HepG2 (cell line): ENCODE measurements around the gene ACTN3. TPM values are rescaled to one million over a fixed set of nuclear protein-coding genes. Genes with fewer than 3 reads are reported as not detected.

Source experiments
- AHR ChIP-seq: IDR thresholded peaks from 2 replicates; pipeline ENCODE4 v1.6.1; 2018; ENCODE audit warnings: missing genetic modification reagents, missing compliant biosample characterization
- BRCA1 ChIP-seq: sonication (generic); formaldehyde crosslinking; IDR thresholded peaks from 2 replicates; pipeline ENCODE4 v1.4.0; 2020; ENCODE audit warnings: missing genetic modification reagents
- FOXM1 ChIP-seq: sonication (generic); formaldehyde crosslinking; IDR thresholded peaks from 2 replicates; pipeline ENCODE4 v1.5.0; 2020; ENCODE audit warnings: missing genetic modification reagents
- HNF4G ChIP-seq, 2 experiments: sonication (generic) in 1 of 2; formaldehyde crosslinking in 1 of 2; IDR thresholded peaks; 2 replicates each; pipeline versions ENCODE4 v1.4.0 to v1.6.1; 2011 to 2020; ENCODE audit warnings: borderline replicate concordance in 2 of 2, low read depth in 2 of 2, mild to moderate bottlenecking in 2 of 2, low read length in 1 of 2, missing genetic modification reagents in 1 of 2, moderate library complexity in 1 of 2
- MAFF ChIP-seq: IDR thresholded peaks from 2 replicates; pipeline ENCODE4 v1.6.1; 2011; ENCODE audit warnings: low read depth, low read length, improper control_type of control experiment
- NPAS2 ChIP-seq: sonication (generic); formaldehyde crosslinking; IDR thresholded peaks from 2 replicates; pipeline ENCODE4 v1.8.0; 2022; ENCODE audit warnings: mild to moderate bottlenecking, missing genetic modification reagents, borderline replicate concordance
- RBAK ChIP-seq: sonication (generic); formaldehyde crosslinking; IDR thresholded peaks from 2 replicates; pipeline ENCODE4 v1.5.1; 2020; ENCODE audit warnings: mild to moderate bottlenecking, missing genetic modification reagents
- REXO4 ChIP-seq: sonication (generic); formaldehyde crosslinking; IDR thresholded peaks from 2 replicates; pipeline ENCODE4 v1.8.0; 2022; ENCODE audit warnings: missing genetic modification reagents, mild to moderate bottlenecking, borderline replicate concordance
- RXRA ChIP-seq: sonication (generic); formaldehyde crosslinking; IDR thresholded peaks from 2 replicates; pipeline ENCODE4 v1.5.1; 2020; ENCODE audit warnings: missing genetic modification reagents
- SIX4 ChIP-seq: sonication (generic); formaldehyde crosslinking; IDR thresholded peaks from 2 replicates; pipeline ENCODE4 v1.4.0; 2020; ENCODE audit warnings: missing genetic modification reagents
- SMC3 ChIP-seq: IDR thresholded peaks from 2 replicates; pipeline ENCODE4 v1.6.1; 2011; ENCODE audit warnings: low read length, improper control_type of control experiment
- TAF1 ChIP-seq: sonication (generic); formaldehyde crosslinking; IDR thresholded peaks from 2 replicates; pipeline ENCODE4 v1.4.0; 2020; ENCODE audit warnings: missing genetic modification reagents
- ZNF12 ChIP-seq: sonication (generic); formaldehyde crosslinking; IDR thresholded peaks from 2 replicates; pipeline ENCODE4 v1.5.0; 2020; ENCODE audit warnings: missing genetic modification reagents
- ZNF740 ChIP-seq: sonication (generic); formaldehyde crosslinking; IDR thresholded peaks from 2 replicates; pipeline ENCODE4 v1.4.0; 2020; ENCODE audit warnings: missing genetic modification reagents
- polyA plus RNA-seq, 8 experiments: library from polyadenylated mRNA; depleted of rRNA in 3 of 8; stranded (reverse) in 7 of 8; unstranded in 1 of 8; fragments of >200 nt; fragmentation: Illumina TruSeq in 4 of 8; extraction: Trizol in 4 of 8; gene quantifications; 2 replicates each; pipeline versions ENCODE4 v1.2.1 to v1.2.3, GENCODE V29; 2011 to 2016; ENCODE audit warnings: low read depth in 4 of 8, missing spikeins in 1 of 8, mixed read lengths in 1 of 8; ENCODE audit not compliant: insufficient read depth in 1 of 8
- total RNA-seq, 5 experiments: library from RNA; depleted of rRNA; stranded (reverse); fragments of >200 nt; fragmentation: Illumina TruSeq; extraction: Trizol; gene quantifications; 2 replicates each; pipeline ENCODE4 v1.2.3, GENCODE V29; 2016; ENCODE audit warnings: low read depth in 1 of 5
- TF ChIP-seq, protein P1 (sequence below): sonication (generic); formaldehyde crosslinking; IDR thresholded peaks from 2 replicates; pipeline ENCODE4 v1.4.0; 2020; ENCODE audit warnings: missing genetic modification reagents
- TF ChIP-seq, protein P2 (sequence below), 2 experiments: fragments of 450-650 bp in 1 of 2; sonication (generic) in 1 of 2; formaldehyde crosslinking in 1 of 2; IDR thresholded peaks; 2 replicates each; pipeline versions ENCODE4 v1.6.1 to v1.8.0; 2016 to 2022; ENCODE audit warnings: antibody characterized with exemption in 1 of 2, mild to moderate bottlenecking in 1 of 2, missing genetic modification reagents in 1 of 2
- TF ChIP-seq, protein P3 (sequence below): sonication (generic); formaldehyde crosslinking; IDR thresholded peaks from 2 replicates; pipeline ENCODE4 v1.8.1; 2023; ENCODE audit warnings: missing genetic modification reagents, inconsistent platforms, borderline replicate concordance

ACTN3 gene
- total and polyA plus RNA-seq, 2 of the 13 experiments (the other 11 are each of a cell fraction or from before 2014, with no cell fraction given), result 0.04 to 0.09 TPM

GRCh38 chr11:66545701-66546367 is 869 bp upstream of the ACTN3 start, which contains the start of gene ZDHHC24 (continued):
- TF ChIP-seq, protein P1, sequence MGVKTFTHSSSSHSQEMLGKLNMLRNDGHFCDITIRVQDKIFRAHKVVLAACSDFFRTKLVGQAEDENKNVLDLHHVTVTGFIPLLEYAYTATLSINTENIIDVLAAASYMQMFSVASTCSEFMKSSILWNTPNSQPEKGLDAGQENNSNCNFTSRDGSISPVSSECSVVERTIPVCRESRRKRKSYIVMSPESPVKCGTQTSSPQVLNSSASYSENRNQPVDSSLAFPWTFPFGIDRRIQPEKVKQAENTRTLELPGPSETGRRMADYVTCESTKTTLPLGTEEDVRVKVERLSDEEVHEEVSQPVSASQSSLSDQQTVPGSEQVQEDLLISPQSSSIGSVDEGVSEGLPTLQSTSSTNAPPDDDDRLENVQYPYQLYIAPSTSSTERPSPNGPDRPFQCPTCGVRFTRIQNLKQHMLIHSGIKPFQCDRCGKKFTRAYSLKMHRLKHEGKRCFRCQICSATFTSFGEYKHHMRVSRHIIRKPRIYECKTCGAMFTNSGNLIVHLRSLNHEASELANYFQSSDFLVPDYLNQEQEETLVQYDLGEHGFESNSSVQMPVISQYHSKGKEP (CRISPR knock-in tag), result no peak
- no peak for TF ChIP-seq ZNF12 (CRISPR knock-in tag)
- TF ChIP-seq SIX4 (CRISPR knock-in tag), result no peak
- peak; percentile 86 for TF ChIP-seq ZNF740 (CRISPR knock-in tag)
- TF ChIP-seq RXRA (CRISPR knock-in tag), result 0 out of 2 replicates have a peak, but pooled peaks have one; percentile 15
- no peak for TF ChIP-seq NPAS2 (CRISPR knock-in tag)
- TF ChIP-seq TAF1 (CRISPR knock-in tag), result peak; percentile 59
- no peak for TF ChIP-seq REXO4 (CRISPR knock-in tag)
- no peak for TF ChIP-seq MAFF
- TF ChIP-seq HNF4G (IDR thresholded peaks at IDR 0.05; ENCODE audit: borderline replicate concordance, low read depth, low read length), result no peak
- TF ChIP-seq HNF4G (CRISPR knock-in tag; IDR thresholded peaks at IDR 0.05; ENCODE audit: borderline replicate concordance, low read depth), result no peak
- no peak; the same call in 1 of the 2 replicates for TF ChIP-seq BRCA1 (CRISPR knock-in tag)
- TF ChIP-seq SMC3, result no peak
- no peak for TF ChIP-seq FOXM1
- TF ChIP-seq, protein P2, sequence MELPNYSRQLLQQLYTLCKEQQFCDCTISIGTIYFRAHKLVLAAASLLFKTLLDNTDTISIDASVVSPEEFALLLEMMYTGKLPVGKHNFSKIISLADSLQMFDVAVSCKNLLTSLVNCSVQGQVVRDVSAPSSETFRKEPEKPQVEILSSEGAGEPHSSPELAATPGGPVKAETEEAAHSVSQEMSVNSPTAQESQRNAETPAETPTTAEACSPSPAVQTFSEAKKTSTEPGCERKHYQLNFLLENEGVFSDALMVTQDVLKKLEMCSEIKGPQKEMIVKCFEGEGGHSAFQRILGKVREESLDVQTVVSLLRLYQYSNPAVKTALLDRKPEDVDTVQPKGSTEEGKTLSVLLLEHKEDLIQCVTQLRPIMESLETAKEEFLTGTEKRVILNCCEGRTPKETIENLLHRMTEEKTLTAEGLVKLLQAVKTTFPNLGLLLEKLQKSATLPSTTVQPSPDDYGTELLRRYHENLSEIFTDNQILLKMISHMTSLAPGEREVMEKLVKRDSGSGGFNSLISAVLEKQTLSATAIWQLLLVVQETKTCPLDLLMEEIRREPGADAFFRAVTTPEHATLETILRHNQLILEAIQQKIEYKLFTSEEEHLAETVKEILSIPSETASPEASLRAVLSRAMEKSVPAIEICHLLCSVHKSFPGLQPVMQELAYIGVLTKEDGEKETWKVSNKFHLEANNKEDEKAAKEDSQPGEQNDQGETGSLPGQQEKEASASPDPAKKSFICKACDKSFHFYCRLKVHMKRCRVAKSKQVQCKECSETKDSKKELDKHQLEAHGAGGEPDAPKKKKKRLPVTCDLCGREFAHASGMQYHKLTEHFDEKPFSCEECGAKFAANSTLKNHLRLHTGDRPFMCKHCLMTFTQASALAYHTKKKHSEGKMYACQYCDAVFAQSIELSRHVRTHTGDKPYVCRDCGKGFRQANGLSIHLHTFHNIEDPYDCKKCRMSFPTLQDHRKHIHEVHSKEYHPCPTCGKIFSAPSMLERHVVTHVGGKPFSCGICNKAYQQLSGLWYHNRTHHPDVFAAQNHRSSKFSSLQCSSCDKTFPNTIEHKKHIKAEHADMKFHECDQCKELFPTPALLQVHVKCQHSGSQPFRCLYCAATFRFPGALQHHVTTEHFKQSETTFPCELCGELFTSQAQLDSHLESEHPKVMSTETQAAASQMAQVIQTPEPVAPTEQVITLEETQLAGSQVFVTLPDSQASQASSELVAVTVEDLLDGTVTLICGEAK (IDR thresholded peaks at IDR 0.05), result no peak
- TF ChIP-seq, protein P2 (CRISPR knock-in tag; IDR thresholded peaks at IDR 0.05), result peak; percentile 23; the same call in 1 of the 2 replicates
- no peak for TF ChIP-seq RBAK (CRISPR knock-in tag)
- TF ChIP-seq, protein P3, sequence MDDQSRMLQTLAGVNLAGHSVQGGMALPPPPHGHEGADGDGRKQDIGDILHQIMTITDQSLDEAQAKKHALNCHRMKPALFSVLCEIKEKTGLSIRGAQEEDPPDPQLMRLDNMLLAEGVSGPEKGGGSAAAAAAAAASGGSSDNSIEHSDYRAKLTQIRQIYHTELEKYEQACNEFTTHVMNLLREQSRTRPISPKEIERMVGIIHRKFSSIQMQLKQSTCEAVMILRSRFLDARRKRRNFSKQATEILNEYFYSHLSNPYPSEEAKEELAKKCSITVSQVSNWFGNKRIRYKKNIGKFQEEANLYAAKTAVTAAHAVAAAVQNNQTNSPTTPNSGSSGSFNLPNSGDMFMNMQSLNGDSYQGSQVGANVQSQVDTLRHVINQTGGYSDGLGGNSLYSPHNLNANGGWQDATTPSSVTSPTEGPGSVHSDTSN, result peak; percentile 86; the same call in 1 of the 2 replicates
- no peak for TF ChIP-seq AHR (CRISPR knock-in tag)
